ENCODE data around the gene NACC2.

The NACC2 gene

GRCh38 chr9:136127313-136127712 is 32.2 kb upstream of the NACC2 start:
- DNase-seq = no peak

- no peak for DNase-seq
These were observed 30.0 kb upstream of the NACC2 start for GRCh38 chr9:136124976-136125692.

GRCh38 chr9:136122425-136123383 is 27.6 kb upstream of the NACC2 start:
- DNase-seq = peak; percentile 74

GRCh38 chr9:136121801-136122200 is 26.7 kb upstream of the NACC2 start:
- no peak for DNase-seq

GRCh38 chr9:136120438-136120844 is 25.4 kb upstream of the NACC2 start:
- no peak for DNase-seq

- DNase-seq = no peak
These were observed 24.8 kb upstream of the NACC2 start for GRCh38 chr9:136119883-136120393.

- peak; percentile 22 for DNase-seq
These were observed 24.2 kb upstream of the NACC2 start for GRCh38 chr9:136119061-136119882.

GRCh38 chr9:136118320-136119060 is 23.4 kb upstream of the NACC2 start, which contains the start of gene TMEM250:
Gene TMEM250, minus strand, starts transcription at chr9:136118875. Its CDS starts 1,975 bp downstream, at chr9:136116900.
- DNase-seq = peak; percentile 96

- no peak for DNase-seq
These were observed 22.8 kb upstream of the NACC2 start for GRCh38 chr9:136117916-136118319.

GRCh38 chr9:136117291-136117915 is 22.3 kb upstream of the NACC2 start:
- DNase-seq = peak; percentile 54

GRCh38 chr9:136116360-136117098 is 21.4 kb upstream of the NACC2 start:
- DNase-seq = no peak

- no peak for DNase-seq
These were observed 20.7 kb upstream of the NACC2 start for GRCh38 chr9:136115641-136116359.

GRCh38 chr9:136115206-136115605 is 20.1 kb upstream of the NACC2 start:
- no peak for DNase-seq

GRCh38 chr9:136114610-136115009 is 19.5 kb upstream of the NACC2 start:
- DNase-seq = no peak

- DNase-seq = no peak
These were observed 17.5 kb upstream of the NACC2 start for GRCh38 chr9:136112541-136112940.

GRCh38 chr9:136111910-136112309 is 16.8 kb upstream of the NACC2 start:
- DNase-seq = no peak

- DNase-seq = no peak
These were observed 16.1 kb upstream of the NACC2 start for GRCh38 chr9:136111190-136111589.

GRCh38 chr9:136110082-136111061 is 15.3 kb upstream of the NACC2 start:
- DNase-seq = peak; percentile 56
